GM23338 (cell line): ENCODE measurements around the gene TULP4. TPM values are rescaled to one million over a fixed set of nuclear protein-coding genes. Genes with fewer than 3 reads are reported as not detected.

Experiments
- EZH2 ChIP-seq: fragments of 200-600 bp; sonication (generic); IDR thresholded peaks from one replicate; pipeline ENCODE4 v1.8.0; 2017; ENCODE audit warnings: antibody characterized with exemption, mild to moderate bottlenecking, low read depth; ENCODE audit not compliant: unreplicated experiment
- EZH2phosphoT487 ChIP-seq: fragments of 200-600 bp; sonication (generic); IDR thresholded peaks from one replicate; pipeline ENCODE4 v1.8.1; 2018; ENCODE audit warnings: antibody characterized with exemption; ENCODE audit not compliant: unreplicated experiment
- STAT1 ChIP-seq: IDR thresholded peaks from one replicate; pipeline ENCODE4 v1.6.1; 2016; ENCODE audit warnings: antibody characterized with exemption; ENCODE audit not compliant: unreplicated experiment
- ZNF462 ChIP-seq: fragments of 250-450 bp; sonication (Bioruptor Pico); IDR thresholded peaks from 2 replicates; pipeline ENCODE4 v1.5.0; 2020; ENCODE audit warnings: mild to moderate bottlenecking, moderate library complexity
- polyA plus RNA-seq: library from polyadenylated mRNA; unstranded; fragments of >200 nt; fragmentation: Nextera tagmentation; extraction: Ambion mirVana; gene quantifications from 2 replicates; pipeline ENCODE4 v1.2.1, GENCODE V29; 2016
- total RNA-seq: library from RNA; depleted of rRNA; stranded (reverse); fragments of >200 nt; shearing (Covaris generic); gene quantifications from 2 replicates; pipeline ENCODE4 v1.2.3, GENCODE V29; 2014
- TF ChIP-seq, protein P1 (sequence below): IDR thresholded peaks from one replicate; pipeline ENCODE4 v1.6.1; 2018; ENCODE audit warnings: antibody characterized with exemption; ENCODE audit not compliant: unreplicated experiment
- TF ChIP-seq, protein P2 (sequence below): IDR thresholded peaks from 2 replicates; pipeline ENCODE4 v1.6.1; 2016; ENCODE audit warnings: antibody characterized with exemption

The TULP4 gene
- total and polyA plus RNA-seq, 2 experiments from 2014 or later, result 31.2 to 50.2 TPM

- TF ChIP-seq ZNF462 (CRISPR knock-in tag) (no peak), EZH2 (no peak), EZH2phosphoT487 (no peak), STAT1 (no peak)
- TF ChIP-seq, protein P1, sequence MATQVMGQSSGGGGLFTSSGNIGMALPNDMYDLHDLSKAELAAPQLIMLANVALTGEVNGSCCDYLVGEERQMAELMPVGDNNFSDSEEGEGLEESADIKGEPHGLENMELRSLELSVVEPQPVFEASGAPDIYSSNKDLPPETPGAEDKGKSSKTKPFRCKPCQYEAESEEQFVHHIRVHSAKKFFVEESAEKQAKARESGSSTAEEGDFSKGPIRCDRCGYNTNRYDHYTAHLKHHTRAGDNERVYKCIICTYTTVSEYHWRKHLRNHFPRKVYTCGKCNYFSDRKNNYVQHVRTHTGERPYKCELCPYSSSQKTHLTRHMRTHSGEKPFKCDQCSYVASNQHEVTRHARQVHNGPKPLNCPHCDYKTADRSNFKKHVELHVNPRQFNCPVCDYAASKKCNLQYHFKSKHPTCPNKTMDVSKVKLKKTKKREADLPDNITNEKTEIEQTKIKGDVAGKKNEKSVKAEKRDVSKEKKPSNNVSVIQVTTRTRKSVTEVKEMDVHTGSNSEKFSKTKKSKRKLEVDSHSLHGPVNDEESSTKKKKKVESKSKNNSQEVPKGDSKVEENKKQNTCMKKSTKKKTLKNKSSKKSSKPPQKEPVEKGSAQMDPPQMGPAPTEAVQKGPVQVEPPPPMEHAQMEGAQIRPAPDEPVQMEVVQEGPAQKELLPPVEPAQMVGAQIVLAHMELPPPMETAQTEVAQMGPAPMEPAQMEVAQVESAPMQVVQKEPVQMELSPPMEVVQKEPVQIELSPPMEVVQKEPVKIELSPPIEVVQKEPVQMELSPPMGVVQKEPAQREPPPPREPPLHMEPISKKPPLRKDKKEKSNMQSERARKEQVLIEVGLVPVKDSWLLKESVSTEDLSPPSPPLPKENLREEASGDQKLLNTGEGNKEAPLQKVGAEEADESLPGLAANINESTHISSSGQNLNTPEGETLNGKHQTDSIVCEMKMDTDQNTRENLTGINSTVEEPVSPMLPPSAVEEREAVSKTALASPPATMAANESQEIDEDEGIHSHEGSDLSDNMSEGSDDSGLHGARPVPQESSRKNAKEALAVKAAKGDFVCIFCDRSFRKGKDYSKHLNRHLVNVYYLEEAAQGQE, result no peak
- TF ChIP-seq, protein P2, sequence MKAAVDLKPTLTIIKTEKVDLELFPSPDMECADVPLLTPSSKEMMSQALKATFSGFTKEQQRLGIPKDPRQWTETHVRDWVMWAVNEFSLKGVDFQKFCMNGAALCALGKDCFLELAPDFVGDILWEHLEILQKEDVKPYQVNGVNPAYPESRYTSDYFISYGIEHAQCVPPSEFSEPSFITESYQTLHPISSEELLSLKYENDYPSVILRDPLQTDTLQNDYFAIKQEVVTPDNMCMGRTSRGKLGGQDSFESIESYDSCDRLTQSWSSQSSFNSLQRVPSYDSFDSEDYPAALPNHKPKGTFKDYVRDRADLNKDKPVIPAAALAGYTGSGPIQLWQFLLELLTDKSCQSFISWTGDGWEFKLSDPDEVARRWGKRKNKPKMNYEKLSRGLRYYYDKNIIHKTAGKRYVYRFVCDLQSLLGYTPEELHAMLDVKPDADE, result no peak
Measured at GRCh38 chr6:158330016-158330415, 17.8 kb downstream of the TULP4 start (continued).
